Measurements from ENCODE around the gene MS4A7.

GRCh38 chr11:60343094-60343704, 35.1 kb upstream of the MS4A7 start:
- TF ChIP-seq CTCF (IDR thresholded peaks at IDR 0.05): peak in 11 of 12 donors; percentile 8 to 50 (median 40)
- no peak for TF ChIP-seq POLR2A (IDR thresholded peaks at IDR 0.05)
